GM23248 (cell line): ENCODE measurements around the gene EMC10.

Source experiments
- EZH2 ChIP-seq: fragments of 200-600 bp; sonication (generic); IDR thresholded peaks from 2 replicates; pipeline ENCODE4 v1.6.1; 2018; ENCODE audit warnings: antibody characterized with exemption, mild to moderate bottlenecking; ENCODE audit not compliant: insufficient read depth, poor library complexity, severe bottlenecking
- EZH2phosphoT487 ChIP-seq: fragments of 200-600 bp; sonication (generic); IDR thresholded peaks from 2 replicates; pipeline ENCODE4 v1.6.1; 2018; ENCODE audit warnings: antibody characterized with exemption, moderate library complexity, mild to moderate bottlenecking, low read depth; ENCODE audit not compliant: insufficient read depth

DNA sequence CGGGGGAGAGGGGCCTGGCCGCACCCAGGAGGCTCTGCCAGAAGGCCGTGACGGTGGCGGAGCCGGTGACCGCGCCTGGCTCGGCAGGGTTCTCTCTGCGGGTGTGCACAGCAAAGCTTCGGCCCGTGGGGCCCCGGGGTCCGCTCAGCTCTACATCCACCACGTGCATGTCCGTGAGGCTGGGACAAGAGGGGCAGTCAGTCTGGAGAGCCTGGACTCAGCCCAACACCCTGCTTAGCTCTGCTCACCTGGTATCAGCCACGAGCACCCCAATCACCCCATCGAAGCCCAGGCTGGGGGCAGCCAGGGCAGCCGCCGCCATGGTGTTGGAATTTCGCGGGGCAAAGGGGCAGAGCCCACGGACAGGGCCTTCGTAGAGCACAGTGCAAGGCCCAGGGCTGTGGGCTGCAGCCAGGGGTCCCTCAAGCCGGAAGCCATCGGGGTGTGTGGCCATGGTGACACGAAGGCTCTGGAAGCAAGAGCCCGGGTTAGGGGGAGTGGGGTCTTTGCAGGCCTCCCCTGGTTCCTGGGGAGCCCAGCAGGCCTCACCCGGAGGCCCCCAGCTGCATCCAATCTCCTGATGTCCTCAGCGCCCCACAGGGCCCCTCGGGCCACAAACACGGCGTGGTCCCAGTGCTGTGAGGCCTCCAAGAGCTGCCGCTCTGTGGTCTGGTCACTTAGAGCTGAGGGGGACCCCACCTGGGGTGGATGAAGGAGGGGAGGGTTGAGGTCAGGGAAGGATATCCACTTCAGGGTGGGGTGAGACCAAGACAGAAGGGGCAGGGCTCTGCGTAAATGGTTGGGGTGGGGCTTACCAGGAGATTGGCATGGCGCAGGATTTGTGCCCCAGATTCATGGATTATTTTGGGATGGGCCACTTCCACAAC lies 36.0 kb downstream of the EMC10 start:
- no peak for TF ChIP-seq EZH2
- no peak for TF ChIP-seq EZH2phosphoT487
